WTC11 (cell line): ENCODE data around the gene TAB3. TPM values are rescaled to one million over a fixed set of nuclear protein-coding genes. Genes with fewer than 3 reads are reported as not detected.

ENCODE experiments used
- ATAC-seq: fragments of 200-7000 bp; cut with Tn5 transposase; 2 replicates; pipeline ENCODE4 v1.10.0; 2021; ENCODE audit warnings: mild to moderate bottlenecking, moderate library complexity
- CTCF ChIA-PET: fragments of 300-600 bp; sonication (Branson Sonifier 250); formaldehyde crosslinking; loops from one replicate; lab custom pipeline; 2021; ENCODE audit warnings: antibody characterized with exemption; lab: Charles Lee
- POLR2A ChIA-PET: fragments of 350-600 bp; sonication (Branson Sonifier 250); formaldehyde crosslinking; loops from one replicate; lab custom pipeline; 2021; ENCODE audit warnings: antibody characterized with exemption; lab: Charles Lee
- DNase-seq: peaks from one replicate; pipeline ENCODE4 v3.0.0; 2021; ENCODE audit warnings: low spot score
- H3K27ac Mint-ChIP-seq: 2 replicates; pipeline ENCODE4 v1.8.0; 2021; ENCODE audit warnings: mixed read lengths
- H3K27me3 Mint-ChIP-seq: 2 replicates; pipeline ENCODE4 v1.8.0; 2021; ENCODE audit warnings: low read depth, mild to moderate bottlenecking, moderate library complexity, mixed read lengths
- H3K36me3 Mint-ChIP-seq: 2 replicates; pipeline ENCODE4 v1.8.0; 2021; ENCODE audit warnings: mixed read lengths
- H3K4me1 Mint-ChIP-seq: 2 replicates; pipeline ENCODE4 v1.8.0; 2022; ENCODE audit warnings: mixed read lengths
- H3K4me3 Mint-ChIP-seq: 2 replicates; pipeline ENCODE4 v1.8.0; 2021; ENCODE audit warnings: mild to moderate bottlenecking, moderate library complexity, mixed read lengths
- H3K9me3 Mint-ChIP-seq: 2 replicates; pipeline ENCODE4 v1.8.0; 2021; ENCODE audit warnings: mixed read lengths
- CREB1 ChIP-seq: sonication (generic); formaldehyde crosslinking; IDR thresholded peaks from 2 replicates; pipeline ENCODE4 v1.8.0; 2023; ENCODE audit warnings: mild to moderate bottlenecking, missing genetic modification reagents
- ELF4 ChIP-seq: sonication (generic); formaldehyde crosslinking; IDR thresholded peaks from 2 replicates; pipeline ENCODE4 v1.8.1; 2022; ENCODE audit warnings: low read depth, mild to moderate bottlenecking, moderate library complexity, missing genetic modification reagents
- GTF2I ChIP-seq: fragments of 250-450 bp; sonication (Bioruptor Pico); conservative IDR thresholded peaks from 2 replicates; pipeline ENCODE4 v1.4.0; 2021; ENCODE audit warnings: mild to moderate bottlenecking
- OVOL2 ChIP-seq: fragments of 250-450 bp; sonication (Bioruptor Pico); IDR thresholded peaks from 2 replicates; pipeline ENCODE4 v1.9.0; 2021; ENCODE audit warnings: mild to moderate bottlenecking, borderline replicate concordance
- TP53 ChIP-seq: sonication (generic); formaldehyde crosslinking; IDR thresholded peaks from 2 replicates; pipeline ENCODE4 v1.8.1; 2023; ENCODE audit warnings: mild to moderate bottlenecking, missing genetic modification reagents
- ZNF423 ChIP-seq: fragments of 250-450 bp; sonication (Bioruptor Pico); IDR thresholded peaks from 2 replicates; pipeline ENCODE4 v2.1.2; 2022; ENCODE audit warnings: mild to moderate bottlenecking, moderate library complexity
- total RNA-seq: library from RNA; stranded (reverse); gene quantifications from 3 replicates; pipeline ENCODE4 v1.2.3, GENCODE V29; 2021
- TF ChIP-seq, protein P1 (sequence below): sonication (generic); formaldehyde crosslinking; IDR thresholded peaks from 2 replicates; pipeline ENCODE4 v1.8.0; 2023; ENCODE audit warnings: missing genetic modification reagents
- TF ChIP-seq, protein P2 (sequence below): sonication (generic); formaldehyde crosslinking; IDR thresholded peaks from 2 replicates; pipeline ENCODE4 v1.8.1; 2022; ENCODE audit warnings: low read depth, missing genetic modification reagents, borderline replicate concordance
- TF ChIP-seq, protein P3 (sequence below): fragments of 250-450 bp; sonication (Bioruptor Pico); conservative IDR thresholded peaks from 2 replicates; pipeline ENCODE4 v1.9.0; 2021; ENCODE audit warnings: mild to moderate bottlenecking
- TF ChIP-seq, protein P4 (sequence below): sonication (generic); formaldehyde crosslinking; IDR thresholded peaks from 2 replicates; pipeline ENCODE4 v1.8.0; 2022; ENCODE audit warnings: mild to moderate bottlenecking, missing genetic modification reagents
- TF ChIP-seq, protein P5 (sequence below): sonication (generic); formaldehyde crosslinking; IDR thresholded peaks from 2 replicates; pipeline ENCODE4 v1.8.1; 2022; ENCODE audit warnings: mild to moderate bottlenecking, missing genetic modification reagents, moderate library complexity, borderline replicate concordance
- TF ChIP-seq, protein P6 (sequence below): sonication (generic); formaldehyde crosslinking; IDR thresholded peaks from 2 replicates; pipeline ENCODE4 v1.8.0; 2023; ENCODE audit warnings: missing genetic modification reagents, mild to moderate bottlenecking, borderline replicate concordance
- TF ChIP-seq, protein P7 (sequence below): sonication (generic); formaldehyde crosslinking; IDR thresholded peaks from 2 replicates; pipeline ENCODE4 v1.8.1; 2023; ENCODE audit warnings: mild to moderate bottlenecking, missing genetic modification reagents
- TF ChIP-seq, protein P8 (sequence below): fragments of 250-450 bp; sonication (Bioruptor Pico); IDR thresholded peaks from 2 replicates; pipeline ENCODE4 v1.9.0; 2021; ENCODE audit warnings: moderate library complexity, mild to moderate bottlenecking, inconsistent platforms, borderline replicate concordance

Gene TAB3
- total RNA-seq, 1 experiment from 2014 or later, result 12.0 TPM

DNA sequence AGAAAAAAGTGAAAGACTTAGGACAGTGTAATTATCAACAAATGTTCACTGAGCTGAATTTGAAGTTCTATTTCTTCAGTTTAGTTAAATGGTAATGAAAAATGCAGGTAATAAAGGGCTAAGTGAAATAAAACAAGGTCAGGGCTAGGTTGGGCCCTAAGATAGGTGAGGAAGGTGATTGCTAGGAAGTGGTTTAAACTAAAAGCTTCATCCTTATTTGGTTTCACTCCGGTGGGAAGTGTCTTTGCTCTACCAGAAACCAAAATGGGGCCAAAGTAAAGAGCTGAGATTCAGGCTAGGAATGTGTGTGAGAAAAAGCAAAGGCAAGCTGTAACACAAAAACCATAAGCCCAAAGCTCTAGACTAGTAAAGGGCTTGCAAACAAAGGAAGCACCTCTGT is 31.0 kb downstream of the TAB3 start:
- peak; percentile 63 for ATAC-seq
- no peak overlapping the region; the same call in 1 of the 2 replicates for H3K4me3 Mint-ChIP-seq
- H3K36me3 Mint-ChIP-seq, result peaks cover 22% of the 10 kb centered on the region
- ChIA-PET POLR2A (no interaction called here), CTCF (no interaction called here)
- TF ChIP-seq, protein P1, sequence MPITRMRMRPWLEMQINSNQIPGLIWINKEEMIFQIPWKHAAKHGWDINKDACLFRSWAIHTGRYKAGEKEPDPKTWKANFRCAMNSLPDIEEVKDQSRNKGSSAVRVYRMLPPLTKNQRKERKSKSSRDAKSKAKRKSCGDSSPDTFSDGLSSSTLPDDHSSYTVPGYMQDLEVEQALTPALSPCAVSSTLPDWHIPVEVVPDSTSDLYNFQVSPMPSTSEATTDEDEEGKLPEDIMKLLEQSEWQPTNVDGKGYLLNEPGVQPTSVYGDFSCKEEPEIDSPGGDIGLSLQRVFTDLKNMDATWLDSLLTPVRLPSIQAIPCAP (CRISPR knock-in tag), result no peak
- TF ChIP-seq CREB1, result no peak
- TF ChIP-seq, protein P2, sequence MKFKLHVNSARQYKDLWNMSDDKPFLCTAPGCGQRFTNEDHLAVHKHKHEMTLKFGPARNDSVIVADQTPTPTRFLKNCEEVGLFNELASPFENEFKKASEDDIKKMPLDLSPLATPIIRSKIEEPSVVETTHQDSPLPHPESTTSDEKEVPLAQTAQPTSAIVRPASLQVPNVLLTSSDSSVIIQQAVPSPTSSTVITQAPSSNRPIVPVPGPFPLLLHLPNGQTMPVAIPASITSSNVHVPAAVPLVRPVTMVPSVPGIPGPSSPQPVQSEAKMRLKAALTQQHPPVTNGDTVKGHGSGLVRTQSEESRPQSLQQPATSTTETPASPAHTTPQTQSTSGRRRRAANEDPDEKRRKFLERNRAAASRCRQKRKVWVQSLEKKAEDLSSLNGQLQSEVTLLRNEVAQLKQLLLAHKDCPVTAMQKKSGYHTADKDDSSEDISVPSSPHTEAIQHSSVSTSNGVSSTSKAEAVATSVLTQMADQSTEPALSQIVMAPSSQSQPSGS (CRISPR knock-in tag), result no peak
- TF ChIP-seq, protein P3, sequence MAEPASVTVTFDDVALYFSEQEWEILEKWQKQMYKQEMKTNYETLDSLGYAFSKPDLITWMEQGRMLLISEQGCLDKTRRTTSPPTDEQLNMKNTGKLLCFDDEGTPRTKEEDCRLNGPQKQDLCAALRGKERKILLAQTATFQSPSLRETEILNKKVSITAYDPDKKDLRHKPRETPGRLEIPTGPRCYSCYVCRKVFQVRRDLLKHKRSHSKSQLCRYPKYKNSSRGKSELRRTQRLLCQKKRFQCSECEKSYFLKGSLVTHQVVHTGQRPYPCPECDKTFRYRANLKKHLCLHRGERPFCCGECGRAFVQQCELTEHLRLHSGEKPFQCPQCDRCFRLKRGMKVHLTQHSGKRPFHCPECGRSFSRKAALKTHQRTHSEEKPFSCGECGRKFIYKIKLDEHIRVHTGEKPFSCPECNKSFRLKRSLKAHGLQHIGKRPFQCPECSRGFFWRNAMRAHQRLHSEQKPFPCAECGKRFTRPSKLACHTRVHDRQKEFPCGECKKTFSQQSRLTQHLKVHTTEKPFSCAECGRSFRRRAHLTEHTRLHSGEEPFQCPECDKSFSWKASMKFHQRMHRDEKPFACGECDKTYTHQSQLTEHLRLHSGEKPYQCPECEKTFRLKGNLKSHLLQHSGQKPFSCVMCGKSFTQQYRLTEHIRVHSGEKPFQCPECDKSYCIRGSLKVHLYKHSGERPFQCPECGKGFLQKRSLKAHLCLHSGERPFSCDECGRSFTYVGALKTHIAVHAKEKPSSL (CRISPR knock-in tag), result no peak
- TF ChIP-seq GTF2I (CRISPR knock-in tag), result no peak
- TF ChIP-seq TP53 (CRISPR knock-in tag), result no peak
- TF ChIP-seq, protein P4, sequence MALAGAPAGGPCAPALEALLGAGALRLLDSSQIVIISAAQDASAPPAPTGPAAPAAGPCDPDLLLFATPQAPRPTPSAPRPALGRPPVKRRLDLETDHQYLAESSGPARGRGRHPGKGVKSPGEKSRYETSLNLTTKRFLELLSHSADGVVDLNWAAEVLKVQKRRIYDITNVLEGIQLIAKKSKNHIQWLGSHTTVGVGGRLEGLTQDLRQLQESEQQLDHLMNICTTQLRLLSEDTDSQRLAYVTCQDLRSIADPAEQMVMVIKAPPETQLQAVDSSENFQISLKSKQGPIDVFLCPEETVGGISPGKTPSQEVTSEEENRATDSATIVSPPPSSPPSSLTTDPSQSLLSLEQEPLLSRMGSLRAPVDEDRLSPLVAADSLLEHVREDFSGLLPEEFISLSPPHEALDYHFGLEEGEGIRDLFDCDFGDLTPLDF (CRISPR knock-in tag), result no peak
- TF ChIP-seq, protein P5, sequence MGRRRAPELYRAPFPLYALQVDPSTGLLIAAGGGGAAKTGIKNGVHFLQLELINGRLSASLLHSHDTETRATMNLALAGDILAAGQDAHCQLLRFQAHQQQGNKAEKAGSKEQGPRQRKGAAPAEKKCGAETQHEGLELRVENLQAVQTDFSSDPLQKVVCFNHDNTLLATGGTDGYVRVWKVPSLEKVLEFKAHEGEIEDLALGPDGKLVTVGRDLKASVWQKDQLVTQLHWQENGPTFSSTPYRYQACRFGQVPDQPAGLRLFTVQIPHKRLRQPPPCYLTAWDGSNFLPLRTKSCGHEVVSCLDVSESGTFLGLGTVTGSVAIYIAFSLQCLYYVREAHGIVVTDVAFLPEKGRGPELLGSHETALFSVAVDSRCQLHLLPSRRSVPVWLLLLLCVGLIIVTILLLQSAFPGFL (CRISPR knock-in tag), result no peak
- TF ChIP-seq, protein P6, sequence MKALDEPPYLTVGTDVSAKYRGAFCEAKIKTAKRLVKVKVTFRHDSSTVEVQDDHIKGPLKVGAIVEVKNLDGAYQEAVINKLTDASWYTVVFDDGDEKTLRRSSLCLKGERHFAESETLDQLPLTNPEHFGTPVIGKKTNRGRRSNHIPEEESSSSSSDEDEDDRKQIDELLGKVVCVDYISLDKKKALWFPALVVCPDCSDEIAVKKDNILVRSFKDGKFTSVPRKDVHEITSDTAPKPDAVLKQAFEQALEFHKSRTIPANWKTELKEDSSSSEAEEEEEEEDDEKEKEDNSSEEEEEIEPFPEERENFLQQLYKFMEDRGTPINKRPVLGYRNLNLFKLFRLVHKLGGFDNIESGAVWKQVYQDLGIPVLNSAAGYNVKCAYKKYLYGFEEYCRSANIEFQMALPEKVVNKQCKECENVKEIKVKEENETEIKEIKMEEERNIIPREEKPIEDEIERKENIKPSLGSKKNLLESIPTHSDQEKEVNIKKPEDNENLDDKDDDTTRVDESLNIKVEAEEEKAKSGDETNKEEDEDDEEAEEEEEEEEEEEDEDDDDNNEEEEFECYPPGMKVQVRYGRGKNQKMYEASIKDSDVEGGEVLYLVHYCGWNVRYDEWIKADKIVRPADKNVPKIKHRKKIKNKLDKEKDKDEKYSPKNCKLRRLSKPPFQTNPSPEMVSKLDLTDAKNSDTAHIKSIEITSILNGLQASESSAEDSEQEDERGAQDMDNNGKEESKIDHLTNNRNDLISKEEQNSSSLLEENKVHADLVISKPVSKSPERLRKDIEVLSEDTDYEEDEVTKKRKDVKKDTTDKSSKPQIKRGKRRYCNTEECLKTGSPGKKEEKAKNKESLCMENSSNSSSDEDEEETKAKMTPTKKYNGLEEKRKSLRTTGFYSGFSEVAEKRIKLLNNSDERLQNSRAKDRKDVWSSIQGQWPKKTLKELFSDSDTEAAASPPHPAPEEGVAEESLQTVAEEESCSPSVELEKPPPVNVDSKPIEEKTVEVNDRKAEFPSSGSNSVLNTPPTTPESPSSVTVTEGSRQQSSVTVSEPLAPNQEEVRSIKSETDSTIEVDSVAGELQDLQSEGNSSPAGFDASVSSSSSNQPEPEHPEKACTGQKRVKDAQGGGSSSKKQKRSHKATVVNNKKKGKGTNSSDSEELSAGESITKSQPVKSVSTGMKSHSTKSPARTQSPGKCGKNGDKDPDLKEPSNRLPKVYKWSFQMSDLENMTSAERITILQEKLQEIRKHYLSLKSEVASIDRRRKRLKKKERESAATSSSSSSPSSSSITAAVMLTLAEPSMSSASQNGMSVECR (CRISPR knock-in tag), result no peak
- no peak for DNase-seq
- H3K9me3 Mint-ChIP-seq, result peaks cover 6% of the 10 kb centered on the region
- no peaks in the 10 kb centered on the region; the same call in 1 of the 2 replicates for H3K27me3 Mint-ChIP-seq
- H3K4me1 Mint-ChIP-seq, result peaks cover 32% of the 10 kb centered on the region
- H3K27ac Mint-ChIP-seq, result peak overlapping the region; percentile 72

DNA sequence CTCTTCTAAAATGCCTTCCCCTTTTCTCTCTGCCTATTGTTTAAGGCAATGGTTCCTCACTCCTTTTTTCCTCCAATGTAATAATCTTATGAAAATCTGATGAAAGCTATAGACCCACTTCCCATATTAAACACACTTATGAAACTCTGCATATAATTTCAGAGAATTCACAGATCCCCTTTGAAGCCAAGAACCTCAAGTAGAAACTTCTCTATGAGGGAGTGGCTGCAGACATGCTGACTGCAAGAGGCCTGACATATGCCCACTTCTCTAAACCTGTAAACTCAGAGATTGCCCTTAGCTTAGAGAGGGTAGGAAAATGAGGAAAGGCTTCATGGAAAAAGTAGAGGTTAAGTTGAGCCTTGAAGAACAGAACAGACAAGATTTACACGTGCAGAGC is 37.6 kb downstream of the TAB3 start:
- Mint-ChIP-seq H3K9me3 (peaks cover 6% of the 10 kb centered on the region), H3K27me3 (no peaks in the 10 kb centered on the region; the same call in 1 of the 2 replicates), H3K4me1 (0 out of 2 replicates have a peak, but pooled peaks cover 3% of the 10 kb centered on the region), H3K27ac (no peak overlapping the region), H3K36me3 (peaks cover 17% of the 10 kb centered on the region), H3K4me3 (no peak overlapping the region)
- no peak for ATAC-seq
- no peak for TF ChIP-seq ELF4 (CRISPR knock-in tag)
- TF ChIP-seq, protein P7, sequence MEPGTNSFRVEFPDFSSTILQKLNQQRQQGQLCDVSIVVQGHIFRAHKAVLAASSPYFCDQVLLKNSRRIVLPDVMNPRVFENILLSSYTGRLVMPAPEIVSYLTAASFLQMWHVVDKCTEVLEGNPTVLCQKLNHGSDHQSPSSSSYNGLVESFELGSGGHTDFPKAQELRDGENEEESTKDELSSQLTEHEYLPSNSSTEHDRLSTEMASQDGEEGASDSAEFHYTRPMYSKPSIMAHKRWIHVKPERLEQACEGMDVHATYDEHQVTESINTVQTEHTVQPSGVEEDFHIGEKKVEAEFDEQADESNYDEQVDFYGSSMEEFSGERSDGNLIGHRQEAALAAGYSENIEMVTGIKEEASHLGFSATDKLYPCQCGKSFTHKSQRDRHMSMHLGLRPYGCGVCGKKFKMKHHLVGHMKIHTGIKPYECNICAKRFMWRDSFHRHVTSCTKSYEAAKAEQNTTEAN (CRISPR knock-in tag), result no peak
- TF ChIP-seq ZNF423, result no peak
- TF ChIP-seq OVOL2 (CRISPR knock-in tag), result no peak
- TF ChIP-seq, protein P8, sequence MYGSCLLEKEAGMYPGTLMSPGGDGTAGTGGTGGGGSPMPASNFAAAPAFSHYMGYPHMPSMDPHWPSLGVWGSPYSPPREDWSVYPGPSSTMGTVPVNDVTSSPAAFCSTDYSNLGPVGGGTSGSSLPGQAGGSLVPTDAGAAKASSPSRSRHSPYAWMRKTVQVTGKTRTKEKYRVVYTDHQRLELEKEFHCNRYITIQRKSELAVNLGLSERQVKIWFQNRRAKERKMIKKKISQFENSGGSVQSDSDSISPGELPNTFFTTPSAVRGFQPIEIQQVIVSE, result no peak
- POLR2A ChIA-PET, result no interaction called here
- DNase-seq, result no peak
- CTCF ChIA-PET, result no interaction called here
